Hair follicle dermal papilla cell (primary cell): ENCODE data around the gene DHRS3. TPM values are rescaled to one million over a fixed set of nuclear protein-coding genes. Genes with fewer than 3 reads are reported as not detected.

Source experiments
- small RNA-seq: library from RNA; depleted of rRNA; stranded (forward); fragments of <200 nt; gene quantifications from one replicate; pipeline ENCODE3, GENCODE V24; 2012
- total RNA-seq: library from RNA; depleted of rRNA; stranded (reverse); fragments of >200 nt; gene quantifications from 2 replicates; pipeline ENCODE4 v1.2.3, GENCODE V29; 2012

DHRS3 gene
- total RNA-seq = 95.1 and 100 TPM in 2 replicates

DNA sequence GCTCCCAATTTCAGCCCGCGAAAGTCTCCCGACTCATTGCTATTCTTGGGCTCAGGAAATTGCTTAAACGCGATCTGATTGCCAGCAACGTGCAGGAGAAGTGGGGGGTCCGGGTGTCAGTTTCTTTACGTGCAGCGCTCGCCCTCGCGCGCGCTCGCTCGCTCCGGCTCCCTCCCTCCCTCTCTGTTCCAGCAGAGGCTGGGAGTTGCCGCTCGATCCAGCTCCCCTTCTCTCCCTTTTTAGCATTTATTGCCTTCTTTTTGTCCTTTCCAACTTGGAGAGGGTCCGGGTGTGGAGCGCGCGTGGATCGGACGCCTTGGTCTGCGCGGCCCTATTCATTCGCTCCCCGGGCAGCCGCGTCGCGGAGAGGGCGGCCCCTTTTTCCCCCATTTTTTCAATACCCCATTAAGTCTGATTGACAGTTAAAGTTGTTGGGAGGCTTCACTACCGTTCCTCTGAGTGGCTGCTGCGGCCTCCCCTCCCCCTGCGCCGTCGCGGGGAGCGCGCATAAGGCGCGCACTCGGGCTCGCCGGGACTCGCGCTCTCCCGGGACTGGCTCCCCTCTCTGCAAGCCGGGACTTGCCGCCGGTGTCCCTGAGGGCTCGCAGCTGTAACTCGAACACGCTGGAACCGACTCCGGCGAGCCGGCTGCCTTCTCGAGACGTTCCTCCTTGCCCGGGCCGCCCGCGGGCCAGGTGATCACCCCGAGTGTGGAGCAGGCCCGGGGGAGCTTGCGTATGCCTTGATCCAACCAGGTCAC is at the start of gene DHRS3:
Gene DHRS3 (minus strand): TSS at position 310 of the 760 bp plus-strand sequence. CDS start 862 bp downstream, outside the sequence.

GRCh38 chr1:12643785-12644184 is 25.8 kb upstream of the DHRS3 start, which contains the start of gene AADACL4:
AADACL4 (plus strand) TSS chr1:12644085; CDS start chr1:12644547, 462 bp downstream.

Small RNA genes within 50 kb of the gene (small RNA-seq; reads per million reads assigned to genes)
- gene MIR6730 (not detected), gene RNU6ATAC18P (not detected)

Other genes starting within 250 kb of the DHRS3 start
- 0.16 TPM in 1 of 2 replicates, not detected in the other for gene AADACL4, start 25.9 kb upstream of the DHRS3 start, total RNA-seq
- gene AADACL3, start 97.9 kb upstream of the DHRS3 start, total RNA-seq = not detected in 2 replicates
- not detected in 2 replicates for gene CFAP107, start 128.0 kb upstream of the DHRS3 start, total RNA-seq
- gene PRAMEF12, start 155.5 kb upstream of the DHRS3 start, total RNA-seq = not detected in 2 replicates
- not detected in 2 replicates for gene PRAMEF1, start 173.2 kb upstream of the DHRS3 start, total RNA-seq
- gene PRAMEF11, start 213.2 kb upstream of the DHRS3 start, total RNA-seq = not detected in 2 replicates
- gene HNRNPCL1, start 230.5 kb upstream of the DHRS3 start, total RNA-seq = not detected in 2 replicates
- not detected in 2 replicates for gene PRAMEF2, start 238.9 kb upstream of the DHRS3 start, total RNA-seq